ENCODE results near the gene EBF3. TPM values are rescaled to one million over a fixed set of nuclear protein-coding genes. Genes with fewer than 3 reads are reported as not detected.

The EBF3 gene
- total RNA-seq, 1 experiment from 2014 or later: not detected

DNA sequence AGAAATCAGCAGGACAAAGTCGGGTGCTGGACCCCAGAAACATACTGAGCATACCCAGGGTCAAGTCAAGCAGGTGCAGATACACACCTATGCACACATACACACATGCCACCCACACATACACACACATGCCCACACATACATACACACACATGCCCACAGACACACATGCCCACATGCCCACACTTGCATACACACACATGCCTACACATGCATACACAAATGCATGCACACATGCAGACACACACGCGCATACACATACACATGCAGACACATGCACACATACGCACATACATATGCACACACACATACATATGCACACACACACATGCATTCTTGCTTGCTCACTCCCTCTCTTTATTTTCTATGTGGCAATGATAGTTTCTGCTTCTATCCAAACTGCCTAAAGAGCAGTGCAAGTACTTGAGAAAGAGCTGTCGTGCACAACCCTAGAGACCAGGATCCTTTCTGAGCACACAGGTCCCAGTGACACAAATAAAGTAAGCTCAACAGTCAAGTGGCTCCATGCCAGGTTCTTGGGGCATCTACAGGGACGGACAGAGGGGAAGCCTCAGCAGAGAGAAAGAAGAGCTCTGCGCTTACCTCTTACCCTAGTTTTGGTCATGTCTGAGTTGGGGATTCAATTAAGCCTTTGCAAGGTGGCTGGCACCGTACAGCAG lies 83.7 kb downstream of the EBF3 start:
- no peaks in the 10 kb centered on the region for H3K9me3 Mint-ChIP-seq (ENCODE audit: low read depth, unreplicated experiment)
- no peak overlapping the region for H3K27ac Mint-ChIP-seq (ENCODE audit: unreplicated experiment)
- BruUV-seq (replicated peaks): no TSS peak
- no peaks in the 10 kb centered on the region for H3K36me3 Mint-ChIP-seq (ENCODE audit: insufficient read depth, unreplicated experiment)
- intact Hi-C loops (cut with micrococcal nuclease; ENCODE audit: unreplicated experiment): no loop called here
- no peaks in the 10 kb centered on the region for H3K27me3 Mint-ChIP-seq (ENCODE audit: unreplicated experiment)
- TF ChIP-seq, protein P1, sequence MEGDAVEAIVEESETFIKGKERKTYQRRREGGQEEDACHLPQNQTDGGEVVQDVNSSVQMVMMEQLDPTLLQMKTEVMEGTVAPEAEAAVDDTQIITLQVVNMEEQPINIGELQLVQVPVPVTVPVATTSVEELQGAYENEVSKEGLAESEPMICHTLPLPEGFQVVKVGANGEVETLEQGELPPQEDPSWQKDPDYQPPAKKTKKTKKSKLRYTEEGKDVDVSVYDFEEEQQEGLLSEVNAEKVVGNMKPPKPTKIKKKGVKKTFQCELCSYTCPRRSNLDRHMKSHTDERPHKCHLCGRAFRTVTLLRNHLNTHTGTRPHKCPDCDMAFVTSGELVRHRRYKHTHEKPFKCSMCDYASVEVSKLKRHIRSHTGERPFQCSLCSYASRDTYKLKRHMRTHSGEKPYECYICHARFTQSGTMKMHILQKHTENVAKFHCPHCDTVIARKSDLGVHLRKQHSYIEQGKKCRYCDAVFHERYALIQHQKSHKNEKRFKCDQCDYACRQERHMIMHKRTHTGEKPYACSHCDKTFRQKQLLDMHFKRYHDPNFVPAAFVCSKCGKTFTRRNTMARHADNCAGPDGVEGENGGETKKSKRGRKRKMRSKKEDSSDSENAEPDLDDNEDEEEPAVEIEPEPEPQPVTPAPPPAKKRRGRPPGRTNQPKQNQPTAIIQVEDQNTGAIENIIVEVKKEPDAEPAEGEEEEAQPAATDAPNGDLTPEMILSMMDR (IDR thresholded peaks at IDR 0.05; ENCODE audit: unreplicated experiment): no peak
- no peak for DNase-seq
- CTCF ChIA-PET: interaction anchor here (0.6 kb wide), 1 partner anchor 12 kb away, joined by 5 read pairs; no protein-coding TSS in a partner anchor
- no peaks in the 10 kb centered on the region for H3K4me1 Mint-ChIP-seq (ENCODE audit: low read depth, unreplicated experiment)
- H3K4me3 Mint-ChIP-seq (ENCODE audit: low read depth, unreplicated experiment): no peak overlapping the region

DNA sequence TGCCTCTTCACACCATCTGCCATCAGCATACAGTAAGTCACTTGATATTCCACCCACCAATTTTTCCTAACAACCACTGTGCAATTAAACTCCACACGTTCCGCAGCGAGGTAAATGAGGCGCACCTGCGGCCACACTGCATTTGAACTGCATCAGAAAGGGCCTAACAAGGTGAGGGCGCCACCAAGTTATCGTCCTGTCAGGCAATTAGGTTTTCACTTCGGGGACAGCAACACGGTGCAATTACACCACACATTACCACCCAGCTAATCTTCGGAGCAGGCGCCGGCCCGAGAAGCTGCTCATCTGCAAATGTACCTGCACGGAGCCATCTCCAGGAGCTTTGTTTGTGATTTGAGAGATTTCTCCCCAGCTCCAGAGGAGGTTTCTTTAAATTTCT lies 84.4 kb downstream of the EBF3 start:
- DNase-seq: no peak
- no peak overlapping the region for H3K27ac Mint-ChIP-seq (ENCODE audit: unreplicated experiment)
- H3K4me1 Mint-ChIP-seq (ENCODE audit: low read depth, unreplicated experiment): no peaks in the 10 kb centered on the region
- TF ChIP-seq, protein P1 (IDR thresholded peaks at IDR 0.05; ENCODE audit: unreplicated experiment): no peak
- H3K4me3 Mint-ChIP-seq (ENCODE audit: low read depth, unreplicated experiment): no peak overlapping the region
- no peaks in the 10 kb centered on the region for H3K9me3 Mint-ChIP-seq (ENCODE audit: low read depth, unreplicated experiment)
- H3K27me3 Mint-ChIP-seq (ENCODE audit: unreplicated experiment): no peaks in the 10 kb centered on the region
- BruUV-seq (replicated peaks): no TSS peak
- intact Hi-C loops (cut with micrococcal nuclease; ENCODE audit: unreplicated experiment): no loop called here
- H3K36me3 Mint-ChIP-seq (ENCODE audit: insufficient read depth, unreplicated experiment): no peaks in the 10 kb centered on the region
- CTCF ChIA-PET: no interaction called here

DNA sequence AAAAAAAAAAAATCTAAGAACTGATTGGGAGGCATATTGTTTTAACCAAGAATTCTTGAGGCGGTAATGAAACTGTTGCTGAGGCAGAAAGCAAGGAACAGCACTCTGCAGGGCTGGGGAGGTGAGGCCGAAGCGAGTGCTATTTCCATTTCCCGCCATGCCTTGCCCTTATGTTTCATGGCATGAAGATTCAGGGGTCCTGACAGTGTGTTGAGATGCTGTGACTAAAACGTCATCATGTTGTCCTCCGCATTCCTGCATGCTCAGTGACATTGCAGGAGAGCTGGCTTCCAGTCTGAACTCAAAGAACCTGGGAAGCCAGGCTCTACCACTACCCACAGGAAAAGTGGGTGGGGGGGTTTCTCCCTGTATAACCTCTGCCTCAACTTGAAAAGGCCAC lies 85.2 kb downstream of the EBF3 start:
- intact Hi-C loops (cut with micrococcal nuclease; ENCODE audit: unreplicated experiment): no loop called here
- no peaks in the 10 kb centered on the region for H3K27me3 Mint-ChIP-seq (ENCODE audit: unreplicated experiment)
- H3K4me3 Mint-ChIP-seq (ENCODE audit: low read depth, unreplicated experiment): no peak overlapping the region
- no peaks in the 10 kb centered on the region for H3K9me3 Mint-ChIP-seq (ENCODE audit: low read depth, unreplicated experiment)
- no peaks in the 10 kb centered on the region for H3K36me3 Mint-ChIP-seq (ENCODE audit: insufficient read depth, unreplicated experiment)
- TF ChIP-seq, protein P1 (IDR thresholded peaks at IDR 0.05; ENCODE audit: unreplicated experiment): no peak
- no TSS peak for BruUV-seq (replicated peaks)
- DNase-seq: no peak
- no peak overlapping the region for H3K27ac Mint-ChIP-seq (ENCODE audit: unreplicated experiment)
- H3K4me1 Mint-ChIP-seq (ENCODE audit: low read depth, unreplicated experiment): no peaks in the 10 kb centered on the region
- CTCF ChIA-PET: no interaction called here

DNA sequence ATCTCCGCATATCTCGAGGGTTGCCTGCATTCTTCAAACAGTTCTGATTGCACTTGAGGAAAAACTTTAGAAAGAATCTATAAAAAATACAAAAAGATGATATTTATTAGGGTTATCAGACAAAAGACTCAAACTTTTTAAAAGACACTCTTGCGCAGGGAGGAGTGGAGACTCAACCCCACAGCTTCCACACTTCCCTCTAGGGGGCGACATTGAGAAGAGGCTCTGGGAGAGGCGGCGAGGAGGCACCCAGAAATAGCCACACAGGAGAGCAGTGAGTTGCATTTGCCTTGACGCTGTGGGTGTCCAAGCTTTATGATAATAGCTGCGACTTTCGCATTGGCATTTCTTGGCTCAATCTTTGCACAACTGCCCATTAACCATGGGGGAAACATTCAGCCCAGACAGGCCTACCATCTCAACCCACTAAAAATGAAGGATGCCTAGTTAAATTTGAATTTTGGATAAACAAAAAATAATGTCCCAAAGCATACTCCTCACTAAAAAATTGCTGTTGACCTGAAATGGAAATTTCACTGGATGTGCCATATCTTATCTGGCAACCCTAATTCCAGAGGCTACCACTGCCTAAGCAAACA lies 86.2 kb downstream of the EBF3 start:
- TF ChIP-seq, protein P1 (IDR thresholded peaks at IDR 0.05; ENCODE audit: unreplicated experiment): no peak
- Mint-ChIP-seq H3K4me1 (ENCODE audit: low read depth, unreplicated experiment) (no peaks in the 10 kb centered on the region), H3K4me3 (ENCODE audit: low read depth, unreplicated experiment) (no peak overlapping the region), H3K27ac (ENCODE audit: unreplicated experiment) (no peak overlapping the region), H3K27me3 (ENCODE audit: unreplicated experiment) (no peaks in the 10 kb centered on the region), H3K9me3 (ENCODE audit: low read depth, unreplicated experiment) (peaks cover 2% of the 10 kb centered on the region), H3K36me3 (ENCODE audit: insufficient read depth, unreplicated experiment) (no peaks in the 10 kb centered on the region)
- no TSS peak for BruUV-seq (replicated peaks)
- DNase-seq: peak; percentile 9
- CTCF ChIA-PET: no interaction called here
- intact Hi-C loops (cut with micrococcal nuclease; ENCODE audit: unreplicated experiment): no loop called here

Data from Calu3 (cell line).